Measurements from ENCODE around the gene FGA. TPM values are rescaled to one million over a fixed set of nuclear protein-coding genes. Genes with fewer than 3 reads are reported as not detected.

FGA gene
- polyA plus RNA-seq, 1 donor (not counting 4 experiments of a cell fraction or from before 2014, with no cell fraction given), result not detected

- DNase-seq (ENCODE audit: low read depth, low spot score) (no peak), FAIRE-seq (no peak)
- no peaks in the 10 kb centered on the region for H3K79me2 ChIP-seq (ENCODE audit: control insufficient read depth, insufficient read depth, low read length)
- no peak overlapping the region for H3K9ac ChIP-seq (ENCODE audit: control insufficient read depth, extremely low read depth, insufficient read depth, low read length)
- no peak overlapping the region for H3K27ac ChIP-seq (ENCODE audit: control insufficient read depth, insufficient read depth, low read length)
- no peaks in the 10 kb centered on the region for H3K36me3 ChIP-seq (ENCODE audit: control insufficient read depth in 2 of 2, extremely low read depth in 1 of 2, insufficient read depth in 2 of 2, low read length in 2 of 2)
- no peak overlapping the region for H2AFZ ChIP-seq (ENCODE audit: control insufficient read depth, low read length)
- H3K4me2 ChIP-seq (ENCODE audit: control insufficient read depth, extremely low read depth, insufficient read depth, low read depth, low read length), result no peak overlapping the region
- H3K9me1 ChIP-seq (ENCODE audit: control insufficient read depth, extremely low read depth, insufficient read depth, low read length), result no peaks in the 10 kb centered on the region
- H3K4me1 ChIP-seq (ENCODE audit: control insufficient read depth, extremely low read depth, insufficient read depth, low read length), result no peaks in the 10 kb centered on the region
- no peak overlapping the region for H3K4me3 ChIP-seq (ENCODE audit: control insufficient read depth in 2 of 3, extremely low read depth in 1 of 3, insufficient read depth in 2 of 3, low read depth in 1 of 3, low read length in 3 of 3)
- no peaks in the 10 kb centered on the region for H3K9me3 ChIP-seq (ENCODE audit: control insufficient read depth, low read depth, low read length)
- H3K27me3 ChIP-seq (ENCODE audit: control insufficient read depth, extremely low read depth, insufficient read depth, low read length), result peaks cover 3% of the 10 kb centered on the region
- no peaks in the 10 kb centered on the region for H4K20me1 ChIP-seq (ENCODE audit: control insufficient read depth, extremely low read depth, insufficient read depth, low read length)
- TF ChIP-seq CTCF (optimal IDR thresholded peaks at IDR 0.05 in 1 of 3, IDR thresholded peaks at IDR 0.05 in 1 of 3, conservative IDR thresholded peaks at IDR 0.05 in 1 of 3; ENCODE audit: extremely low read depth in 1 of 3, insufficient read depth in 2 of 3, low read length in 3 of 3) (no peak), EZH2 (IDR thresholded peaks at IDR 0.05; ENCODE audit: low read length) (no peak)
- dilution Hi-C loops (cut with MboI; ENCODE audit: extremely low pct_ligation_motif_present, low sequenced_read_pairs), result no loop called here
Measured at GRCh38 chr4:154611833-154612232, 21.3 kb upstream of the FGA start.

DNA sequence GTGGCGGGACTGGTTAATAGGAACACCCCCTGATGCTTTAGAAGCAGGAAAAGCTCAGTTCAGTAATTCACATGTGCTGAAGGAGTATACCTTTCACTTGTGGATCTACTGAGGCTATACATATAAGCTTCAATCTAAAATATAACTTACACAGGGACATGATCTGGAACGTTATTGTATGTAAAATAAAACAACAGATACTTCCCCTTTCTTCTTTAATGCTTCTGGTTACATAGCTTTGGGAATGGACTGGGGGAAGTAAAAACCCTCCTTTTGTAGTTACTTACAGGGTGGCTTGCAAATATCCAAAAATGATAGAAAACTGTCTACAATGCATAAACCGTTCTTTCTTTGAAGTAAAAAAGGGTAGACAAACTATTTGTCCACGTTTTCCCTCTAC lies 20.0 kb upstream of the FGA start:
- H3K4me1 ChIP-seq (ENCODE audit: control insufficient read depth, extremely low read depth, insufficient read depth, low read length), result no peaks in the 10 kb centered on the region
- H2AFZ ChIP-seq (ENCODE audit: control insufficient read depth, low read length), result no peak overlapping the region
- H3K9me3 ChIP-seq (ENCODE audit: control insufficient read depth, low read depth, low read length), result no peaks in the 10 kb centered on the region
- TF ChIP-seq CTCF (optimal IDR thresholded peaks at IDR 0.05 in 1 of 3, IDR thresholded peaks at IDR 0.05 in 1 of 3, conservative IDR thresholded peaks at IDR 0.05 in 1 of 3; ENCODE audit: extremely low read depth in 1 of 3, insufficient read depth in 2 of 3, low read length in 3 of 3), result no peak
- TF ChIP-seq EZH2 (IDR thresholded peaks at IDR 0.05; ENCODE audit: low read length), result no peak
- no peaks in the 10 kb centered on the region for H3K79me2 ChIP-seq (ENCODE audit: control insufficient read depth, insufficient read depth, low read length)
- no peak overlapping the region for H3K4me2 ChIP-seq (ENCODE audit: control insufficient read depth, extremely low read depth, insufficient read depth, low read depth, low read length)
- no peak overlapping the region for H3K27ac ChIP-seq (ENCODE audit: control insufficient read depth, insufficient read depth, low read length)
- no peaks in the 10 kb centered on the region for H3K9me1 ChIP-seq (ENCODE audit: control insufficient read depth, extremely low read depth, insufficient read depth, low read length)
- DNase-seq (ENCODE audit: low read depth, low spot score) (no peak), FAIRE-seq (no peak)
- peaks cover 3% of the 10 kb centered on the region for H3K27me3 ChIP-seq (ENCODE audit: control insufficient read depth, extremely low read depth, insufficient read depth, low read length)
- dilution Hi-C loops (cut with MboI; ENCODE audit: extremely low pct_ligation_motif_present, low sequenced_read_pairs), result no loop called here
- H3K36me3 ChIP-seq (ENCODE audit: control insufficient read depth in 2 of 2, extremely low read depth in 1 of 2, insufficient read depth in 2 of 2, low read length in 2 of 2), result no peaks in the 10 kb centered on the region
- H3K9ac ChIP-seq (ENCODE audit: control insufficient read depth, extremely low read depth, insufficient read depth, low read length), result no peak overlapping the region
- H4K20me1 ChIP-seq (ENCODE audit: control insufficient read depth, extremely low read depth, insufficient read depth, low read length), result no peaks in the 10 kb centered on the region
- H3K4me3 ChIP-seq (ENCODE audit: control insufficient read depth in 2 of 3, extremely low read depth in 1 of 3, insufficient read depth in 2 of 3, low read depth in 1 of 3, low read length in 3 of 3), result no peak overlapping the region

Data from keratinocyte (primary cell).